RPMI8226 (cell line): Measurements from ENCODE around the gene ZNF710.
"Not testable (repeated sequence)": the region's sequence is repeated elsewhere in the genome, so short reads cannot be mapped to it uniquely, and the experiment has no call there.

Experiments
- DNase-seq: peaks from one replicate; pipeline ENCODE4 v3.0.0-alpha.2; 2015

ZNF710 gene, protein sequence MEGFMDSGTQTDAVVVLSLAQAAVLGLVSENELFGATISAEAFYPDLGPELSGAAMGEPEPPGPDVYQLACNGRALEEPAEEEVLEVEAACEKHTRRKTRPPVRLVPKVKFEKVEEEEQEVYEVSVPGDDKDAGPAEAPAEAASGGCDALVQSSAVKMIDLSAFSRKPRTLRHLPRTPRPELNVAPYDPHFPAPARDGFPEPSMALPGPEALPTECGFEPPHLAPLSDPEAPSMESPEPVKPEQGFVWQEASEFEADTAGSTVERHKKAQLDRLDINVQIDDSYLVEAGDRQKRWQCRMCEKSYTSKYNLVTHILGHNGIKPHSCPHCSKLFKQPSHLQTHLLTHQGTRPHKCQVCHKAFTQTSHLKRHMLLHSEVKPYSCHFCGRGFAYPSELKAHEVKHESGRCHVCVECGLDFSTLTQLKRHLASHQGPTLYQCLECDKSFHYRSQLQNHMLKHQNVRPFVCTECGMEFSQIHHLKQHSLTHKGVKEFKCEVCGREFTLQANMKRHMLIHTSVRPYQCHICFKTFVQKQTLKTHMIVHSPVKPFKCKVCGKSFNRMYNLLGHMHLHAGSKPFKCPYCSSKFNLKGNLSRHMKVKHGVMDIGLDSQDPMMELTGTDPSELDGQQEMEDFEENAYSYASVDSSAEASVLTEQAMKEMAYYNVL

DNA sequence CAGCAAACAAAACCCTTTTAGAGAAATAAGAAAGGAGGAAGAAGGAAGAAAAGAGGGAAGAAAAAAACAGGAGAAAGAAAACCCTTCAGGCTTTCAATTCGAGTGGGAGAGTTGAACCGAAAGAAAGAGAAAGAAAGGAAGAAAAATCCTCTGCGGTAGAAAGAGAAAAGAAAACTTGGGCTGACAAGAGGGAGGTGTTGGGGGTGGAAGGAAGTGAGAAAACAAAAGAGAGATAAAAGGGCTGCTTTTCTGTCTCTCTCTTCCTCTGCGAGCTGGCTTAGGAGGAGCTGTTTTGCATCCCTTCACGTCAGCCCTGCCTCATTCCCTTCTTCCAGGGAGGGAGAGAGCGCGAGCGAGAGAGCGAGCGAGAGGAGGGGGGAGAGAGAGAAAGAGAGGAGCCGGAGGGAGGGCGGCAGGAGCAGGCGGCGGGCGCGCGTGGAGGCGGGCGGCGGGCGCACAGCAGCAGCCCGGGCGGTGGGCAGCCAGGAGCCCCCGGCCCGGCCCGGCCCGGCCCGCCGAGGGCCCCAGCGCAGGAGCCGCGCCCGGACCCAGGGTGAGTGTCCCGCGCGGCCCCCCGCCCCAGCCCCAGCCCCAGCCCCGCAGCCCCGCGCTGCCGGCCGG, at the start of gene ZNF710:
Gene ZNF710, plus strand, starts transcription at position 263 of the 621 bp plus-strand sequence. CDS start 65,814 bp downstream, outside the sequence.
- DNase-seq, result peak; percentile 64

DNA sequence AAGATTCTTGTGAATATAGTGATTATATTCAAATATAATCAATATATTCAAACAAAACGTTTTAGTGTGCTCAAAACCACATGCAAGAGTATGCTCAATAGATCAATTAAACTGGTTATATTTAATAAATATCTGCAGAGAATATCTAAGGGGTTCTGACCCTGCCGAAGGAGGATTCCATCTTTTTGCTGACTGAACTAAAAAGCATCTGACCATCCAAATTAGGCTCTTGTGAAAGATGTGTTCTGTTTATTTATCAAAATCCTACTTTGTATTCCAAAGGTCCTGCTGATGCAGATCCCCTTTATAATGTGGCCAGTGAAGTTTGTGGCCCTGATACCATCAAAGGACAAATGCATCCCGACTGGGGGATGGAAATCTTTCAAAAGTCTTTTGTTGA, 46.6 kb upstream of the ZNF710 start:
- DNase-seq, result no peak

DNA sequence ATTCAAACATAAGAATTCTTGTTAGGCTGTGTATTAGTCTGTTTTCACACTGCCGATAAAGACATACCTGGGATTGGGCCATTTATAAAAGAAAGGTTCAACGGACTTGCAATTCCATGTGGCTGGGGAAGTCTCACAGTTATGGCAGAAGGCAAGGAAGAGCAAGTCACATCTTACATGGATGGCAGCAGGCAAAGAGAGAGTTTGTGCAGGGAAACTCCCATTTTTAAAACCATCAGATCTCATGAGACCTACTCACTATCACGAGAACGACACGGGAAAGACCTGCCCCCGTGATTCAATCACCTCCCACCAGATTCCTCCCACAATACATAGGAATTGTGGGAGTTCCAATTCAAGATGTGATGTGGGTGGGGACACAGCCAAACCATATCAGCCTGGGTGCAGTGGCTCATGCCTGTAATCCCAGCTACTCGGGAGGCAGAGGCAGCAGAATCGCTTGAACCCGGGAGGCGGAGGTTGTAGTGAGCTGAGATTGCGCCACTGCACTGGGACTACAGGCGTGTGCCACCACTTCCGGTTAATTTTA, 45.6 kb upstream of the ZNF710 start:
- DNase-seq, result not testable (repeated sequence)

DNA sequence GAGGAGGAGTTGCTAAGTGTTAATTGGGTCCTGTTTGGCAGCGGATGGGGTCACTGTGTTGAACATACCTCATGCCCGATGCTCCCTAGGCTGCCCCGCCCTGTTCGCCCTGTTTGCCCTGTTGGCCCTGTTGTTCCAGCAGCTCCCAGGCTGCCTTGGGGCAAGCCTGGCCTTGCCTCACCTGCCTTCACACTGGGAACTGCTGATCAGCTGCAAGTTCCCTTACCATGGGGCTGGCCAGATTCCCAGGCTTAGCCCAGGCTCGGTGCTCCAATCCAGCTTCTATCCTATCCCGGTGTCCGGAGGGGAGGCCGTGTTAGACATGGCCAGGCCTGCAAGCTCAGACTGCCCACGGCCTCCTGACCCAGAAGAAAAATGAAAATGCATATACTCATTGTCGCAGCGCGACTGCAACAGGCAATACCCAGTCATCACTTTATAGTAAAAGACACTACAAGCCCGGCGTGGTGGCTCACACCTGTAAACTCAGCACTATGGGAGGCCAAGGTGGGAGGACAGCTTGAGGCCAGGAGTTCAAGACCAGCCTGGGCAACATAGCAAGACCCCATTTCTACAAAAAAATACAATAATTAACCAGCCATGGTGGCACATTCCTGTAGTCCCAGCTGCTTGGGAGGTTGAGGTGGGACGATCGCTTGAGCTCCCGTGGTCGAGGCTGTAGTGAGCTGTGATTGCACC, 42.9 kb upstream of the ZNF710 start:
- no peak for DNase-seq

DNA sequence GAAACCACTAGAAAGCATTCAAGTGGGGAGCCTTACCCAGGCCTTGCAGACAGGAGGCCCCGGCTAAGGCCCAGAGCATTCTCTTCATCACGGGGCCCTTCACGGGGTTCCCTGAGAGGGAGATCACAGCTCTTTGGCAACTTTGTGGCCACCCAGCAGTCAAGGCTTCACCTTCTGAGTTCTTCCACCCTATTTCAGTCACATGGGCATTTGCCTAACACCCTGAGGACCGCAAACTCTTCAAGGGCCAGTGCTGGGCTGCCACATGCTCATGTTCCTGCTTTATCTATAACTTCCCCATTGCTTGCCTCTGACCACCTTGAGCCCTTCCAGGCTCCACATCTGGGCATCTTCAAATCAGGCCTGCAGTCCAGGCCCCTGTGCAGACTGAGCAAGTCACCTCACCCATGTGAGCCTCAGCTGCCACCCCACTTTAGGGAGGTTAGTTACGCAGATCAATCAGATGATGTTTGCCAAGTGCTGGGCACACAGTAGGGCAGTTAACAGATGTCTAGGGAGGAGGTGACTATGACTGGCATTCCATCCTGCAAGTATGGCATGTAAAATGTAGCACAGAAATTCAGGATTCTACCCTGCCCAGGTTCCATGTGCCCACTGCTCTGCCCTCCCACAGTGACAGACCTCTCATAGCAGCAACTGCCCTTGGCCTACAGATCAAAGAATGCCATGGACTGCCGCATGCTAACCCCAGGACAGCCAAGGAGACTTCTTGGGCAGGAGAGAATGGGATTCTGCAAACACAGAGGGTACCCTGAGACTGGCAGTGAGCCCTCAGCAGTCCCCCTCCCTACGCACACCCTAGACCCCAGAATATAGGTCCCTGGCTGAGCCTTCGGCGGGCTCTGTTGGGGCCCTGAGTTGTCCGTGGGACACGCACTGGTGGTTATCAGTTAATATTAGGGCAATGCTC, 37.6 kb upstream of the ZNF710 start:
- DNase-seq, result no peak

DNA sequence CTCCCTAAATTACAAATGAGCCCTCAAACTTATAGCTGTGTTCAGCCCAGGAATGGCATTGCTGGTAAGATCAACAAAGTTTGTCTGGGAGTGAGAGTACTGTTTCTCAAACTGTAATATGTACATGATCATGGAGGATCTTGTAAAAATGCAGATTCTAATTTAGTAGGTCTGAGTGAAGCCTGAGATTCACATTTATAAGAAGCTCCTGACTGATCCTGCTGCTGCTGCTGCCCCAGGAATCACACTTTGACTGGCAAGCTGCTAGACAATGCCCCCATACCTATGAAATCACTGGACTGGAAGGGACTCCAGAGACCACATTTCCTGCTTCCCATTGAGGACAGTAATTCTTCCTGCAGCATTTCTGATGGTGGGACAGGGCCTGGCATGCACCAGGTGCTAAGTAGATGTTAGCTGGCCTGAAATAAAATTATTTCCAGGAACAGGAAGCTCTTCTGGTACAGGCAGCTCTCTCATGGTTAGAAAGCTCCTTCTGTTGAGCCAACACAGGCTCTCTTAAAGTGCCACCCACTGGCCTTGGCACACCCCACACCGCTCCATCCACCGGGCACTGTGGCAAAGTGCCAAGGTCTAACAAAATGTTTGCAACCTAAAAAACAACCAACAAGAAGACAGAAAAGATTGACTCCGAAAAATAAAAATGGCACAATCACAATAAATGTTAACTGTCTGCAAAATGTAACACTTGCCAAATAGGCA, 36.7 kb upstream of the ZNF710 start:
- peak; percentile 39 for DNase-seq

DNA sequence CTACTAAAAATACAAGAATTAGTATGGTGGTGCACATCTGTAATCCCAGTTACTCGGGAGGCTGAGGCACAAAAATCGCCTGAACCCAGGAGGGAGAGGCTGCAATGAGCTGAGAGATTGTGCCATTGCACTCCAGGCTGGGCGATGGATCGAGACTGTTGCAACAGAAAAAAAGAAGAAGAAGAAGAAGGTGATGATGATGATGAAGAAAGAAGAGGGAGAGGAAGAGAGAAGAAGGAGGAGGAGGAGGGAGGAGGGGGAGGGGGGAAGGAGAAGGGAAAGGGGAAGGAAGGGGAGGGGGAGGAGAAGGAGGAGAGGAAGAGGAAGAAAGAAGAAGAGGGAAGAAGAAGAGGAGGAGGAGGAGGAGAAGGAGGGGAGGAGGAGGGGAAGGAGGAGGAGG, 33.2 kb upstream of the ZNF710 start:
- DNase-seq, result no peak

DNA sequence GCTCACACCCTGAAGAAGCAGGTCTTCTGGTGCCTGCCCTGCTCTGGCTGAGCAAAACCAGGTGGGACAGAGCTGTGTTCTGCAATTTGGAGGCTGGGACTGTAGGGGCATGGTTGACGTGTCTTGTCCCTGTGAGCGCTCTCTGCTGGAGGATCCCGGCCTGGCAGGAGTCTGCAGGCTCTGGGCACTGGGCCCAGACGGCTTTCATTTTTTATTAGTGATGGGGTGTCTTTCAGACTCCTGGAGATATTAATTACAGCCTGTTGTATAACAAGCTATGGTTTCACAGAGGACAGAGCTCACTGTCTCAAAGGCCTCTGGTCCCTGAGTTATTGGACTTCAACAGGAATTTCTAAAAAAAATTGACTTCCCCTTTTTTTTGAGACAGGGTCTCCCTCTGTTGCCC, 29.5 kb upstream of the ZNF710 start:
- peak; percentile 94 for DNase-seq

DNA sequence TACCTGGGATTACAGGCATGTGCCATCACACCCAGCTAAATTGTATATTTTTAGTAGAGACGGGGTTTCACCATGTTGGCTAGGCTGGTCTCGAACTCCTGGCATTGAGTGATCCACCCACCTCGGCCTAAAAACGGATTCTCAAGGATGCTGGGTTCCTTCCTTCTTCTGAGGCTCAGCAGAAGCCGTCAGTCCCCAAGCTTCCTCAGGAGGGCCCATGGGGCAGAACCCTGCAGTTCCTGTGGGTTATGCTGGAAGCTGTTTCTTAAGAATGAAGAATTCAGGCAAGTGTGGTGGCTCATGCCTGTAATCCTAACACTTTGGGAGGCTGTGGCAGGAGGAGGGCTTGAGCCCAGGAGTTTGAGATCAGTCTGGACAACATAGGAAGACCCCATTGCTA, 29.0 kb upstream of the ZNF710 start:
- DNase-seq, result no peak

DNA sequence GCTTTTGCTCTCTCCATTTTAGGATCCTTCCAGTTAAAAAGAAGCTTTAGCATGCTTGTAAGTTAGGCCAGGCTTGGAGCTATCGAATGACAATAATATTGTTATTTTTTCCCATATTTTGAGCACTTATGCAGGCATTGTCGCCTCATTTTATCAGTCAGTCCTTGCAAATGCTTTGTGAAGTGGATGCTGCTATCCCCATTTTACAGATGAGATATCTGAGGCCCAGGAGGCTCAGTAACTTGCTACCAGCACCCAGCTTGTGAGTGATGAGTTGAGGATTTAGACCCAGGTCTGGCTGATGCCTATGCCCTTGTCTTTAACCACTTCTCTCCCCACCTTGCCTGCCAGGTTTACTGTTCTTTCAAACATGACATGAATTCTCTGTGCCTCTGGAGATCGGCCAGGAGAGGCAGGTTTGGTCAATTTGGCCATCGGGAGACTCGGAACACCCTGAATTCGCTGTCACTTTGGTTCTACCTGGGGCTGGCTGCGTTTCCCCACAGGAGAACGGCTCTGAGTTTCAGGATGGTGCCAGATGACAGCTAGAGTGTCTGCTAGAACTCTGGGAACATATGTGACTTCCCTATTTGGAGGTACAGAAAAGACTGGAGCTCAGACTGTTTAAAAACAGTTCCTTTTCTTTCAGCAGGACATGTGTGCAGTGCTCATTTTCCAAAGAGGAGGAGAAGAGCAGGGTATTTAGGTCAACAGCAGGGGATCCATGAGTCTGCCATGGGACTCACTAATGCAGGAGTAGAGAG, 25.5 kb upstream of the ZNF710 start:
- no peak for DNase-seq

DNA sequence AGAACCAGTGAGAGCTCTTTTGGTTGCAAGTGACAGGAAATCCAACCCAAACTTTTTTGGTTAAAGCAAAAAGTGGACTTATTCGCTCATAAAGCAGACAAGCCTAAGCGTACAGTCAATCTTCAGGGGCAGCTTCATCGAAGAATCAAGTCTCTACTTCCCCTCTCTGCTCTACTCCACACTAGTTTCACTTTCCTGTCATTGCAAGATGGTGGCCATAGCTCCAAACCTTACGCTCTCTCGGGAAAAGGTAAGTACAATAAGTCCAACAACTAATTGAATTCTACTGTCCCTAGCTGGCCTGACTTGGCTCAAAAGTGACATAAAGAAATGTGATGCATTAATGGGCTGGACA, 24.9 kb upstream of the ZNF710 start:
- no peak for DNase-seq

DNA sequence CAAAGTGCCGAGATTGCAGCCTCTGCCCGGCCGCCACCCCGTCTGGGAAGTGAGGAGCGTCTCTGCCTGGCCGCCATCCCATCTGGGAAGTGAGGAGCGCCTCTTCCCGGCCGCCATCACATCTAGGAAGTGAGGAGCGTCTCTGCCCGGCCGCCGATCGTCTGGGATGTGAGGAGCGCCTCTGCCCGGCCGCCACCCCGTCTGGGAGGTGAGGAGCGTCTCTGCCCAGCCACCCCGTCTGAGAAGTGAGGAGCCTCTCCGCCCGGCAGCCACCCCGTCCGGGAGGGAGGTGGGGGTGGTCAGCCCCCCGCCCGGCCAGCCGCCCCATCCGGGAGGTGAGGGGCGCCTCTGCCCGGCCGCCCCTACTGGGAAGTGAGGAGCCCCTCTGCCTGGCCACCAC, 23.3 kb upstream of the ZNF710 start:
- DNase-seq, result not testable (repeated sequence)

DNA sequence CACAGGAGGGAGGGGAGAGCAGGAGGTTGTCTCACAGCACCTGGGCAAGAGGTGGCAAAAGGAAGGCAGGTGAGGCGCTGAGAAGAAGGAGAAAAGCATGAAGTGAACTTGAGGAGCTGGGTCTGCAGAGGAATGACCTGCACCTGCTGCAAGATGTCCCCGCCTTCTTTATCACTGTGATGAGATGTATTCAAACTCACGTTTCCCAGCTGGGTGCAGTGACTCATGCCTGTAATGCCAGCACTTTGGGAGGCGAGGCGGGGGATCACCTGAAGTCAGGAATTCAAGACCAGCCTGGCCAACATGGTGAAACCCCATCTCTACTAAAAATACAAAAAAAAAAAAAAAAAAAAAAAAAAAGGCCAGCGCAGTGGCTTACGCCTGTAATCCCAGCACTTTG, 22.2 kb upstream of the ZNF710 start:
- DNase-seq, result peak; percentile 57

DNA sequence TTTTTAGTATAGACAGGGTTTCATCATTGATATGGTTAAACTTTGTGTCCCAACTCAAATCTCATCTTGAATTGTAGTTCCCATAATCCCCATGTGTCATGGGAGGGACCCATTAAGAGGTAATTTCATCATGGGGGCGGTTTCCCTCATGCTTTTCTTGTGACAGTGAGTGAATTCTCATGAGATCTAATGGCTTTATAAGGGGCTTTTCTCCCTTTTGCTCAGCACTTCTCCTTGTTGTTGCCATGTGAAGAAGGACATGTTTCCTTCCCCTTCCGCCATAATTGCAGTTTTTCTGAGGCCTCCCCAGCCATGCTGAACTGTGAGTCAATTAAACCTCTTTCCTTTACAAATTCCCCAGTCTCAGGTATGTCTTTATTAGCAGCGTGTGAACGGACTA, 20.2 kb upstream of the ZNF710 start:
- DNase-seq, result no peak

DNA sequence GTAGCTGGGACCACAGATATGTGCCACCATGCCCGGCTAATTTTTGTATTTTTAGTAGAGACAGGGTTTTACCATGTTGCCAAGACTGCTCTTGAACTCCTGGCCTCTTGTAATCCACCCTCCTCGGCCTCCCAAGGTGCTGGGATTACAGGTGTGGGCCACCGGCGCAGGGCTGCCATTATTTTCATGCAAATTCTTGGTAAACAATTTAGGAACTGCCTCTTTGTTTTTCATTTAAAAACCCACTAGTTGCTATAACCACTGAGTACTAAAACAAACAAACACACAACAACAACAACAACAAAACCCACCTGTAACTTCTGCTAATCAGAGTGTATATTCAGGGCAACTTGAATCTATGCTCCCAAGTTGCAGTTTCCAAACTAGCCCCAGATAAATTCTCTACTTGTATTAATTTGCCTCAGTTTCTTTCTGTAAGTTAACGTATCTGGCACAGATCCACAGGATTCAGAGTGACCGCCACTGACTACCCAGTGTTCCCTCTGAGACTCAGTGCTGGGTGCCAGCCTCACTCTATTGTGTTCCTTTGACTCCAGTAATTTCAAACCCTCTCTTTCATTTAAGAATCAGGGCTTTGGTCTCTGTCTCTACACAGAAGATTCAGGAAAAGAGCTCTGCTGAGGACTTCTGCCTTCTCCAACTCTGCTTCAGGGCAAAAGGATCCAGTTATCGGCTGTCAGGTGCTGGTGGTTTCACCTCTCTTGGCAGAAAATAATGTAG, 18.6 kb upstream of the ZNF710 start:
- no peak for DNase-seq

DNA sequence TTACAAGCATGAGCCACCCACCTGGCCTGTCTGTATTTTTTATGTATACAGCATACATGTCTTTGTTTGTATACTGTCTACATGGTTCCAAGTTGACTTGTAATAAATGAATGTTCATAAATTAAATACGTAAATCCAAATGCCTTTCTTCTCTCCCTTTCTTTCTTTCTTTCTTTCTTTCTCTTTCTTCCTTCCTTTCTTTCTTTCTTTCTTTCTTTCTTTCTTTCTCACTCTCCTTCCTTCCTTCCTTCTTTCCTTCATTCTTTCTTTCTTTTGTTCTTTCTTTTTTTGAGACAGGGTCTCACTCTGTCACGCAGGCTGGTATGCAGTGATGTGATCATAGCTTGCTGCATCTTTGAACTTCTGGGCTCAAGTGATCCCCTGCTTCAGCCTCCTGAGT, 17.1 kb upstream of the ZNF710 start:
- DNase-seq, result no peak

DNA sequence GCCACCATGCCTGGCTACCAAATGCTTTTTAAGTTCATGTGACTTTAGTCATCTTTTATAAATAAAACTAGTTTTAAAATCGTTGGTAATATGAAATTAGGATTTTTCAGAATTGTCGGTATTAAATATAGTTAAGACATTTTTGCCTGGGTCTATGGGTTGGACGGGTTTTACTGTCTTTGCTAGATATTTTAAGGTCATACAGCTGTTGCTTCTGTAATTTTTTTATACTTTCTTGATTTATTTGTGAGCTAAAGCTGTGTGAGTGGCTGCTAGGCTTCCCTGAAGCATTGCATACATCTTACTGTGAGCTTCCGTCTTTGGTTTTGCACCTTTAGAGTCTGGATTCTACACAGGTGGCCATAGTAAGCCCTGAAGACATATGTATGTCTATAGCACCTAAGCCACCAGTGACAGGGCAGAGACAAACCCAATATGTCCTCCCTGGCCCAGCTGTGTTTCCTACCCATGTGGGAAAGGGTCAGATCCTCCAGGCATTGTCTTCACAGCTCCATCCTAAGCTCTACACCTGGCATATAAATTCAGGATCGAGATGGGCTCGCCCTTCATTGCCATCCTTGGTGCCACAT, 16.6 kb upstream of the ZNF710 start:
- no peak for DNase-seq

DNA sequence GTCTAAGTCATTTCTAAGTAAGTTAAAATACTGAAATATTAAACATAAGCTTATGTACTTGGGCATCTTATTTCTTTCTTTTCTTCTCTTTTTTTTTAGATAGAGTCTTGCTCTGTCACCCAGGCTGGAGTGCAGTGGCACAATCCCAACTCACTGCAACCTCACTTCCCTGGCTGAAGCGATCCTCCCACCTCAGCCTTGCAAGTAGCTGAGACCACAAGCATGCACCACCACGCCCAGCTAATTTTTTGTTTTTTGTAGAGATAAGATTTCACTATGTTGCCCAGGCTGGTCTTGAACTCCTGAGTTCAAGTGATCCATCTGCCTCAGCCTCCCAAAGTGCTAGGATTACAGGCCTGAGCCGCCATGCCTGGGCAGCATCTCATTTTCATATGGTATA, 16.0 kb upstream of the ZNF710 start:
- no peak for DNase-seq

DNA sequence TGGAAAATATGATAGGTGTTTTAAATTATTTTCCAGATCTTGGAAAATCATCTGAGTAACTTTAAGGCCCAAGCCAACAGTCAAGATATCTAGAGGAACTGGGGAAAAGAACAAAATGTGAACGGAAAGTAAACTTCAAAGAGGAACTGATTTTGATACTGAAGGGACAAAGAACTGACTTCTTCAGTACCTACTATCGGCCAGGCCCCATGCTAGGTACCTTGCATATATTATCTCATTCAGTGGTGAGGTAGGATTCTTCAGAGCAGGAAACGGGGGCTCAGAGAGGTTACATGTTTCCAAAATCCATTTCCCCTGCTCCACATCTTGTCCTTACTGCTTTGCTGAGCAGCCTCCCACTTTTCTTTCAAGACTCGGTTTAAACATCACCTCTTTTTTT, 9.8 kb upstream of the ZNF710 start:
- DNase-seq, result no peak
